Activated T-cell treated with anti-CD3 and anti-CD28 coated beads for 1 hour (primary cell): Measurements from ENCODE around the gene MSRB2.
A peak's percentile ranks its signal among the peaks of the same experiment; 100 is the strongest.

ENCODE experiments used
- DNase-seq: peaks from one replicate; pipeline ENCODE4 v3.0.0-alpha.2; 2020; ENCODE audit warnings: low read depth

MSRB2 gene

DNA sequence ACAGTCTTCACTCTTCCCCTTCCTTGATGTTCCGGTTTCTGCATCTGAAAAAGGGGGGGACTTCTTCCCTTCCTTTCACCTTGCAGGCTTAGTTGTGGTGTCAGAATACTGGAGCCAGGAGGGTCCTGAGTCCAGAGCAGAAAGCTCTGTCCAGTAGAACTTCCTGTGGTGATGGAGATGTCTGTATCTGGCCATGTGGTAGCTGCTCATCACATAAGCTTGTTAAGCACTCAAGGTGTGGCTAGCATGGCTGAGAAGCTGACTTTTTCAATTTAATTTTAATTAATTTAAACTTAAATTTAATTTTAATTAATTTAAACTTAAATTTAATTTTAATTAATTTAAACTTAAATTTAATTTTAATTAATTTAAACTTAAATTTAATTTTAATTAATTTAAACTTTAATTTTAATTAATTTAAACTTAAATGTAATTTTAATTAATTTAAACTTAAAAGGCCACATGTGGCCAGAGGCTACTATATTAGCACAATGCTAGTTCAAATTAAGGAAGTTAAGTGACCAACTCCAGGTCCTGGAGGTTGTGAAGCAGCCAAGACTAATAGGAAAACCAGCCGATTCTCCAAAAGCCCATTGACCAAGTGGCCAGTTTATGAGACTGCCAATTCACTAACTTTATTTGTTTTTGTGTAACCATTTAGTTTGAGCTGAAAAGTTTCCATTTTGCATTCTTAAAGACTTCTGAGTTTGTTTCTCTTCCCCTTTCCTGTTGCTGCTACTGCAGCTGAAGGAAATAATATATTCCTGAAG, 16.3 kb downstream of the MSRB2 start:
- DNase-seq = no peak

DNA sequence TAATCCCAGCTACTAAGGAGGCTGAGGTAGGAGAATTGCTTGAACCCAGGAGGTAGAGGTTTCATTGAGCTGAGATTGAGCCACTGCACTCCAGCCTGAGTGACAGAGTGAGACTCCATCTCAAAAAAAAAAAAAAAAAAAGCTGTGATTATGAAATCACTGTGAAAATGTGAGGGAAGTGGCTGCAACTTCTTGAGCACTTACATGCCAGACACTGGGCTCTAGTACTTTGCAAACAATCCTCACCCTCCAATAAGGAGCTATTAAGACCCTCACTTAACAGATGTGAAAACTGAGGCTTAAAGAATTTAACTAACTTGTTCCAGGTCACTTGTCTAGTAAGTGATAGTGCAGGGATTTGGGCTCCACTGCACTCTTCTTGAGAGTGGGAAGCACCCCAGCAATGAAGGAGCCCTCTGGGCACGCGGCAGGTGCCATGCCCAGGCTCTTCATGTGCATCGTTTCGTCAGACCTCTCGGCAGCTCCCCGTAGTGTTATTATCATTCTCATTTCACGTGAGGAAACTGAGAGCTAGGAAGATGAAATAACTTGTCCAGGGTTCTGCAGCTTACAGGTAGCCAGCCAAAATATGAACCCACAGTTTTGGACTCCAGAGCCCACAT, 19.0 kb downstream of the MSRB2 start:
- no peak for DNase-seq

DNA sequence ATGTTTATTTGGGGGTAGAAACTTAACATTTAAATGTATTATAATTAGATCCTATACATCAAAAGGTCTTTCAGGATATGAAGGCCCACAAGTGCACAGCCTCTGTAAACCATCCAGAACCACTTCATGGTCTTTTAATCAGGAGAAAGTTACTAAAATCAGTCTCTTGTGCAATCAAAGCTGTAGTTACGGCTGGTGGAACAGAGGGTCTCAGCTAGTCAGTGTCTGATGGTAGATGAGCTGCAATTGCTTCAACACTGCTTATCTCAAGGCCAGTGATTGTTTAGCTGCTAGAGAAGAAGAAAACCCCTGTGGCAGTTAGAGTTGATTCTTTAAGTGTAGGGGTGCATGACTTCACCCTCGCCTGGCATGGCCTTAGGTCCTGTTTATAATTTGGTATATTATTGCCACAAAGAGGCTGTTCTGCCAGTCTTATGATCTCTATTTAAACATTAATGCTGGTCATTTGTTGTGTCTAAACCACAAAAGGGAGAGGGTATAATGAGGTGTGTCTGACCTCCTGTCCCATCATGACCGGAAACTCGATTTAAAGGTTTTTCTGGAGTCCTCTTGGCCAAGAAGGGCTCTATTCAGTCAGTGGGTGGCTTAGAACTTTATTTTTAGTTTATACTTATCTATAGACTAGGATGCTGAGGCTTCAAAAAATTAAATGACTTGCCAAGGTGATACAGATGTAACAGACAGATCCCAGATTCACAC, 21.3 kb downstream of the MSRB2 start:
- DNase-seq = no peak

DNA sequence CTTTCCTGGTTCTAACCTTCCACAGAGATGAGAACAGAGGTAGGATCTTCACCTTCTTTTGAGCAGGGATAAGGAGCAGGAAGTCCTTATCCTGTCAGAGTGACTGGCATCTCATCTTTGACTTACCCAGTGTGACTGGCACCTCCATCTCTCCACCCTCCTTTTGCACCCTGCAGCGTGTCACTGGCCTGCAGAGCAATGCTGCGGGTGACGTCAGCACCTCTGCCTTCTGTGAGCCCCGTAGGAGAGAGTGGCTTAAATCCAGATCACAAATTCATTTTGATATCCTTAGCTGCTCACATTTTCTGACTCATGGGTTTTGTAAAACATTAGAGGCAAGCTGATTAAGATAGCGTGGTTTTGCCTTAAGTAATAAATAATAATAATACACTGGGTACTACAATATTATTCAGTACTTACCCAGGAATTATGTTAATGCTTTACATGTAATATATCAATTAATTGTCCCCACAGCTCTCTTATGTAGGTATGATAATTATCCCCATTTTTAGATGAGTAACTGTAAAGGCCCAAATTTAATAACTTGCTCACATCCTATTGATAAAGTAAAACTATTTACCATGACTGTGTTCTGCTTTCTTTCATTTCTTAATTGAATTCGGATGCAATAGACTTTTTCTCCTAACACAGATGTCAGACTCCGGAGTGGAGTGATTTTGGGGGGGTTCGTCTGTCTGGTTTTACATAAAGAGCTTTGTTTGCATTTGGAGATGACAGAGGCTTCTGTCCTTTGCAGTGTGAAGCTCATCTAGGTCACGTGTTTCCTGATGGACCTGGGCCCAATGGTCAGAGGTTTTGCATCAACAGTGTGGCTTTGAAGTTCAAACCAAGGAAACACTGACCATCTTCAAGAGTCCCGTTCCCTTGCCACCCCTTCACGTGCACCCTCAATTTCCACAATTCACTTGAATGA, 24.9 kb downstream of the MSRB2 start:
- DNase-seq = no peak

DNA sequence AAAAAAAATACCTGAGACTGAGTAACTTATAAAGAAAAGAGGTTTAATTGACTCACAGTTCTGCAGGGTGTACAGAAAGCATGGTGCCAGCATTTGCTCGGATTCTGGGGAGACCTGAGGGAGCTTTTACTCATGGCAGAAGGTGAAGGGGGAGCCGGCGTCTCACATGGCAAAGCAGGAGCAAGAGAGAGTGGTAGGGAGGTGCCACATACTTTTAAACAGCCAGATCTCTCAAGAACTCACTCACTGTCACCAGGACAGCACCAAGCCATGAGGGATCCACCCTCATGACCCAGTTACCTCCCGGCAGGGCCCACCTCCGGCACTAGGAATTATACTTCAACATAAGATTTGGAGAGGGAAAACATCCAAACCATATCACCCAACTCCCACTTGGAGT, 25.8 kb downstream of the MSRB2 start:
- DNase-seq = no peak

DNA sequence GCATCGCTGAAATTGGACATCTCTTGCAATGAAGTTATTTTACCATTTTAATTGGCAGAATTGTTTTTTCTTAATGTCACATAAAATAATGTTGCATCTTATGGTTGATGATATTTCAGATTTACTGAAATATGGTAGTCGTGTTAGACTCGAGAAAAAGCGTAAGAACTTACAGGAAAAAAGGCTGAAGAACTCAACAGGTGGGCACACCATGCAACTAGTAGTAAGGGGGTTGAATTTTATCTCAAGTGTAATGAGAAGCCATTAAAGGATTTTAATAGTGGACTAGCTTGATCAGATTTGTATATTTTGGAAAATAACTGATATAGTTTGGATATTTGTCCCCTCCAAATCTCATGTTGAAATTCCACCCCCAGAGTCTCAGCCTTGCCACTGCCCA, 41.1 kb downstream of the MSRB2 start:
- DNase-seq = no peak

DNA sequence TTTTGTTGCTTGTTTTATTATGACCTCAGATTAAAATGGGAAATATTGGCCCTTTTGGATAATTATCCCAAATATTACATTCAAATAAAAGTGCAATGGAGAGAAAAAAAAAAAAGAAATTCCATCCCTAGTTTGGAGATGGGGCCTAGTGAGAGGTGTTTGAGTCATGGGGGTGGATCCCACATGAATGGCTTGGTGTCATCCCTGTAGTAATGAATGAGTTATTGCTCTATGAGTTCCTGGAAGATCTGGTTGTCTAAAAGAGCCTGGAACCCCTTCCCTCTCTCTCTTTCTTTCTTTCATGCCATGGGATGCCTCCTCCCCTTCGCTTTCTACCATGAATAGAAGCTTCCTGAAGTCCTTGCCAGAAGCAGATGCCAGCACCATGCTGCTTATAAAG, 44.3 kb downstream of the MSRB2 start:
- no peak for DNase-seq

DNA sequence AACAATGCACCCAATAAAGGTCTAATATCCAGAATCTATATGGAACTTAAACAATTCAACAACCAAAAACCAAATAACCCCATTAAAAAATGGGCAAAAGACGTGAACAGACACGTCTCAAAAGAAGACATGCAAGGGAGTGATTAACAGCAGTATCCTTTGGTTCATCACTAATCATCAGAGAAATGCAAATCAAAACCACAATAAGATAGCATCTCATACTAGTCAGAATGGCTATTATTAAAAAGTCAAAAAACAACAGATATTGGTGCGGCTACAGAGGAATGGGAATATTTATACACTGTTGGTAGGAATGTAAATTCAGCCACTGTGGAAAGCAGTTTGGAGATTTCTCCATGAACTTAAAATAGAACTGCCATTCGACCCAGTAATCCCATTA, 46.6 kb downstream of the MSRB2 start:
- DNase-seq = no peak

DNA sequence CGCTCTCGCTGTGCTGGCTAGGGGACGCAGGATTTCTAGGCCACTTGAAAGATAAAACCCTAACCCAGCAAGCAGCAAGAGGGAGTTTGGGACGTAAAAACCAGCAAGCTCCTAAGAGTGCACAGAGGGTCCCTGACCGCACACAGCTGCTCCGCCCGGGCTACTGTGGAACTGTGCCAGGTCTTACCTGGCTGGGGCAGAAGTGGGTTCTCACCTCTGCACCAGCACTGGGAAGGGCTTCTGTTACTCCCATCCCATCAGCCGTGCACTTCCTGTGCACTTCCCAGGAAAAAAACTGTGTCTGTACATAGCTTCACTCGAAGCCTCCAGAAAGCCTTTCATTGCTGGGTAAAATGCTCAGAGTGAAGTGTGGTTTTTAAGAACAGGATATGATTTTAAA, 50.9 kb downstream of the MSRB2 start:
- no peak for DNase-seq

DNA sequence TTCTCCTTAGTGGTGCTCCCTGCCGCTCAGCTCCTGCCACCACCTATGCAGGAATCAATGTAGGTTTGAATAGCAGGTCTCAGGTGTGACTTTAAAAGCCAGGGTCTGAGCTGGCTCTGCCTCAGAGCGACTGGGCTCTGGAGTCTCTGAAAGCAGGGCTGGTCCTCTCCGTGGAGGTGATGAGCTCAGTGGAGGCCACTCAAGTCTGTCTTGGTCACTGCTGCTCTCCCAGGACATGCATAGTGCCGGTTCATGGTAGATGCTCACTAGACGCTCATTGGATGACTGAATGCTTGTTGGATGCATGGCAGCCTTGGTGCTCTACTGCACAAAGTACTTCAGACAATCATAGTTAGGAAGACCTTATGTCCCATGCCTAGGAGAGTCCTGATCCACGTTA, 51.7 kb downstream of the MSRB2 start:
- no peak for DNase-seq

DNA sequence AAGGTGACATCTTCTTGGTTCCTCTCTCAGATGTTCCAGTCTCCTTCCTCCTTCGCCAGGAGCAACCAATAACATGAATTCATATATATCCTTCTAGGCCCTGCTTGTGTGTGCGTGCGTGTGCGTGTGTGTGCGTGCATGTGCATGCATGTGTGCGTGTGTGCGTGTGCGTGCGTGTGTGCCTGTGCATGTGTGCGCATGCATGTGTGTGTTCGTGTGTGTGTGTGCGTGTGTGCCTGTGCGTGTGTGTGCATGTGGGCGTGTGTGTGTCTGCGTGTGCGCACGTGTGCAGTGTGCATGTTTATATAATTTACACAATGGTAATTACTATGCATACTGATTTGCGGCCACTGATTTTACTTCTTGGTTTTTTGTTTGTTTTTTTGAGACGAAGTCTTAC, 52.8 kb downstream of the MSRB2 start:
- no peak for DNase-seq

DNA sequence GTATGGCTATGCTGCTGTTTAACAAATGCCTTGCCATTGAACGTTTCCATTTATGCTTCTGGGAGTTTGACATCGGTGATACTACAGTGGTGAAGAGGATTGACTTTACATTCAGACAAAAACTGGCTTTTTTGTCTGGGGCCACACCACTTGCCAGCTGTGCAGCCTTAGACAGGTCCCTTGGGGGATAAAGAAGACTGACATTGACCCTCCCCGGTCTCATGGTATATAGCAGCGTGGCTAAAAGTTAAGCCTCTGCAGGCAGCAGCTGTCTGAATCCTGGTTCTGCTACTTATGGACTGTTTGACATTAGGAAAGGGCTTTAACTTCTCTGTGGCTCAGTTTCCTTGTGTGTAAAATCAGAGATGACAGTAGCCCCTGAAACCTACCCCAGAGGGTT, 54.7 kb downstream of the MSRB2 start:
- no peak for DNase-seq

DNA sequence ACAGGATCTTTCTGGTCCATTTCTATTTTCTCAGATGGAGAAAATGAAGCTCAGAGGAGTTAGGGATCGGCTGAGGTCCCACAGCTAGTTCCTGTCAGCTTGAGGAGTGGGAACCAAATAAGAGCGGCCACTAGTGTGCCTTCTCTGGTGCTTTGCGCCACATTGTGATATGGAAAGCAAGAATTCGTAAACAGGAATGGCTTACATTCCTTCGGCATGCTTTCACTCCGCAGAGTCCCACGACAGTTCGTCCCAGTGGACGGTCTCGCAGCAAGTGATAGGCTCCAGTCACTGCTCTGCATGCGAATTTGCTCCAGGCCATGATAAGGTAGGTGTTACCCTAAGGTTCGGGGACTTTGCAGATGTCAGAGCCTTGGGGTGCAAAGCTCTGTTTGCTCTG, 55.2 kb downstream of the MSRB2 start:
- DNase-seq = no peak

DNA sequence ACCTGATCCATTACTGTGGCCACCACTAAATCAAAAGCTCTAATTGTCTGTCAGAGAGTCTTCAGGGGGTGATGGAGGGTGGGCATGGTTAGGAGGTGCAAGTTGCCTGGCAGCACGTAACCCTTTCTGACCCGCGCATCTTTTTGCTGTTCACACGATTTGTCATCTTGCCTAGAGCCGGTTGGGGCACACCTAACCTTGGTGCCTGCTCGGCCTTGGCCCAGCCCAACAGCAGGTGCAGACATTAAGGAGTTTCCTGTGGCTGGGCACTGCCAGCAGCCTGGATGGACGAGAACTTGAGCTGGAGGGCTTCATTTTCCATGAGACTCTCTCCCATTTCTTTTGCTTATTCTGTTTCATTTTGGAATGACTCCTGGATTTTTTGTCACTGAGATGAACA, 55.7 kb downstream of the MSRB2 start:
- DNase-seq = no peak

DNA sequence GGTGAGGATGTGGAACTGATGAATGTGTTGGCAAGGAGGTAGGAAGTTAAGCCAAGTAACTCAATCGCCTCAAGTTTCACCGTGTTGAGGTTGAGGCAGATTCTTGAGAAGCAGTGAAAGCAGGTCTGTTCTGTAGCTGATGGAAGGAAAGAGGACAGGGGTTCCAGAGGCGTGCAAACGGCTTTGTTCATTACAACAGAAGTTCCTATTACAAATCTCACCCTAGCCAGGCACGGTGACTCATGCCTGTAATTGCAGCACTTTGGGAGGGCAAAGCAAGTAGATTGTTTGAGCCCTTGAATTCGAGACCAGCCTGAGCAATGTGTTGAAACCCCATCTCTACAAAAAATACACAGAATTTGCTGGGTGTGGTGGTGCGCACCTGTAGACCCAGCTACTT, 59.8 kb downstream of the MSRB2 start:
- no peak for DNase-seq

DNA sequence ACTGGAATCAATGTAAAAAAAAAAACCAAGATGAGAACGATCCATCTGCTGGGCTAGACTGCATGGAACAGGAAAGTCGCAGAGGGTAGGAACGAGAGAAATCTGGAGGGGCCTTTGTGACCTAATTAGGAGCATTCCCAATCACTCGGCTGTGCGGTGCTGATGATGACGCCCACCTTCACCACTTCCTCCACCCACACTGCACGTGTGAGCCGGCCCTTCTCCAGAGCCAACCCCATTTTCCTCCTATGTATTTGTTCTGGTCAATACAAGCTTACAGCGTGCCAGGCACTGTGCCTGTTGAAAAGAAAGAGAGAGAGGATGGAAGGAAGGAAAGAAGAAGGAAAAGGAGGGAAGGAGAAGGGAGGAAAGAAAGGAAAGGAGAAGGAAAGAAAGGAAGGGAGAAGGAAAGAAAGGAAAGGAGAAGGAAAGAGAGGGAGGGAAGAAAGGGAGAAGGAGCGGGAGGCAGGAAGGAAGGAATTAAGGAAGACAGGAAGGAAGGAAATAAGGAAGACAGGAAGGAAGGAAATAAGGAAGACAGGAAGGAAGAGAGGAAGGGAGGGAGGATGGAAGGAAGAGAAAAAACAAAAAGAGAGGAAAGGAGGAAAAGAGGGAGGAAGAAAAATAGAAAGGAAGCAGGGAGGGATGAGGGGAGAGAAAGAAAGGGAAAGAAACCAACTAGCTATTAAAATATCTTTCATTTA, 61.2 kb downstream of the MSRB2 start:
- DNase-seq = no peak

DNA sequence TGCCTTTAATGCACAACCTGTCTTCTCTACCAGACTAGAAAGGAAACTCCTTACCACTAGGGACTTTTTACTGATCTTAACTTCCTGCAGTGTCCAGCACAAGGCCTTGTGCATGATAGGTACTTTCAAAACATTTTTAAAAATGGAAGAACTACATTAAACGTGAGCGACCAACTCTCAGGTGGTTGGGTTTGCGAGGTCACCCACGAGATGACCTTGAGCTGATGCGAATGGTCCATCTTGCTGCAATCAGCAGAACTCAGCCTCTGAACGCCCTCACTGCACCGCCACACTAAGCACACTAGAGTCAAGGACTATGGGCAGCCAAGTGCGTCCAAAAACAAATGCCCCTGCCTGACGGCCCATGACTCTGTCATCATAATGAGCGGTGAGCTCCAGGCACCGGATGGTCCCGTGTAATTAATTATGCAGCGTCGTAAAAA, 61.9 kb downstream of the MSRB2 start:
- DNase-seq = no peak

DNA sequence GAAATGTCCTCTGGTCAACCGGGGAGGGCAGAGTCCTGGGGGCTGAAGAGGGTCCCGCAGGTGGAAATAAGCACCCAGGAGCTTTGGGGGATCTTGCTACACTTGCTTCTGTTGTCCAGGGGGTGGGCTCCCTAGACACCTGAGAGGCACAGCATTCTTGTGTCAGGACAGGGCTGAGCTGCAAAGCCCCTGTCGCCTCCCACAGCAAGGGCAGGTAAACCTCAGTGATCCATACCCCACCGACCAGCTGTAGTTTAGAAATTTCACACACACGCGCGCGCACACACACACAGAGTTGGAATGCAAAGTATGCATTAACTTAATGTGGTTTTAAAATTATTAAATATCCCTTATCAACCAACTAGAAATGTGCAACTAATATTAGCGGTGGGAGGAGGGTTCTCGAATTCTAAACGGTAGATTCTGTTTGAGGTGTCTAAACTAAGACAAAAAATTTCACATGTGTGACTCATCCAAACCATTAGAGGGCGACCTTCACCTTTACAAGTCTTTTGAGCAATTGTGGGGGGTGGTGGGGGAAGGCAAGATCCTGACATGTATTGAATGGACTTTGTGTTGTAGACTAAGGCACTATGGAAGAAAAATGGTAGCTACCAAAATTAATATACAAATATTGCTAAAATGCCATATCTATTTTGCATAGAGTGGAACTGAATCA, 62.5 kb downstream of the MSRB2 start:
- no peak for DNase-seq

DNA sequence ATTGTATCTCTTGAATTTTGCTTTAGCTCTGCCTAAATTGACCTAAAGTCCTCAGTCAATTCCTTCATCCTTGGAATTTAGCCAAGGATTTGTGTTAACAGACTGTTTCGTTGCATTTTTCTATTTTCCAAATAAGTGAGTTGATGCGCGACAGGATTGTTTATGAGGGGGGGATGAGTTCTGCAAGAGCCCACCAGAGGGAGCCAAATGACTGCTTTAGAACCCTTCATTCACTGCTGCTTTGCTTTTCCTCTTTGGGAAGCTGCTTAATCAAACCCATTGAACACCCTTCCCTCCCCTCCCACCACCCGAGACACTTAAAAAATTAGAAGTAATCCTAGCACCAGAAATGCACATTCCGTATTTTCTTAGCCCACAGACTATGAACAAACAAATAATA, 63.0 kb downstream of the MSRB2 start:
- DNase-seq = peak; percentile 4

DNA sequence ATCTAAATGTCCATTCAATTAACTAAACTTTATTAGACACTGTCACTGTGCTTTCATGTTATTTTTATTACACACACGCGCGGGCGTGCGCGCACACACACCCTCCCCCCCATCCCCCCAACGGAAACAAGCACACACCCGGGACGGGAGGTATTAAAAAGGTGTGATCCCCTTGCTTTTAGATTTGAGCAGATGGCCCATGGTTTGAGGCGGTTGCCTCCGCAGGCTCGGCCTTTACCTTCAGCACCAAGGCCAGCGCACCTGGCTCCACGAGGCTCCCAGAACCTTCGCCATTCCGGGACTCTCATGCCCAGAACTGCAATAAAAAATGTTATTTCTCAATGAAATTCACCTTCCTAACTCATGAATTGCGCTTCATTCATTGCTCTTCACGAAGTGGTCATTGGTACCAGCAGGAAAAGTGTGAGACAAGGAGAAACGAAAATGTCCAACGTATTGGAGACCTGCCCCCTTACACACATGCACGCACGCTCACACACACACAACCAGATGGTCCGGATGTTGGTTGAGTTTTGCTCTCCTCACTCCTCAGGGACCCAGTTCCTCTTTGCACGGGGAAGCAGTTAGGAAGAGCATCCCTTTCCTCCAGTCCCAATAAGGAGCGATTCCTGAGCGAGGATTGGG, 76.0 kb downstream of the MSRB2 start:
- no peak for DNase-seq
